GM12878 (cell line): Measurements from ENCODE around the gene TSPAN7.

Experiments used
- FOS ChIP-seq: IDR thresholded peaks from 3 replicates; pipeline ENCODE4 v1.6.1; 2011; ENCODE audit warnings: borderline replicate concordance; ENCODE audit not compliant: insufficient read length; ENCODE audit errors: extremely low read depth
- SMC3 ChIP-seq: IDR thresholded peaks from 2 replicates; pipeline ENCODE4 v1.6.1; 2011; ENCODE audit warnings: low read length, improper control_type of control experiment, borderline replicate concordance
- TF ChIP-seq, protein P1 (sequence below), 3 experiments: IDR thresholded peaks in 2 of 3; conservative IDR thresholded peaks in 1 of 3; 2 replicates each; pipeline ENCODE4 v1.5.1; 2011; ENCODE audit warnings: low read depth in 3 of 3, low read length in 3 of 3, mild to moderate bottlenecking in 3 of 3, control low read depth in 2 of 3, moderate library complexity in 2 of 3, inconsistent platforms in 1 of 3, mixed read lengths in 1 of 3; ENCODE audit not compliant: control insufficient read depth in 2 of 3, insufficient read depth in 1 of 3; ENCODE audit errors: extremely low read depth in 1 of 3
- TF ChIP-seq, protein P2 (sequence below): IDR thresholded peaks from 2 replicates; pipeline ENCODE4 v1.6.1; 2012; ENCODE audit warnings: mild to moderate bottlenecking, low read depth, low read length

DNA sequence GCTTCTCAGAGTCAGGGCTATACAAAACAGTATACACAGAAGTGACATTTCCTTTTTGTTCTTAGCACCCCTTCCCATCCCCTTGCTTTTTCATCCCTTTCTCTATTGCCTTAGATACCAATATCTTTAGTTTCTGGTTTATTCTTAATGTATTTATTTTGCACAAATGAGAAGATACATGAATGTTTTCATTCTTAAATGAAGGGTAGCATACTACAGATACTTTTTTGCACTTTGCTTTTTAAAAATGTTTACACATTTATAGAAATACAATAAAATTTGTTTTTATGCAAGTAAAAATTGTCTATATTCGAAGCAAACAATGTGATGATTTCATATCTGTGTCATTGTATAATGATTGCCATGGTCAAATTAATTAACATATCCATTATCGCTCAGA, 33.1 kb downstream of the TSPAN7 start:
- no peak for TF ChIP-seq SMC3
- TF ChIP-seq, protein P1, sequence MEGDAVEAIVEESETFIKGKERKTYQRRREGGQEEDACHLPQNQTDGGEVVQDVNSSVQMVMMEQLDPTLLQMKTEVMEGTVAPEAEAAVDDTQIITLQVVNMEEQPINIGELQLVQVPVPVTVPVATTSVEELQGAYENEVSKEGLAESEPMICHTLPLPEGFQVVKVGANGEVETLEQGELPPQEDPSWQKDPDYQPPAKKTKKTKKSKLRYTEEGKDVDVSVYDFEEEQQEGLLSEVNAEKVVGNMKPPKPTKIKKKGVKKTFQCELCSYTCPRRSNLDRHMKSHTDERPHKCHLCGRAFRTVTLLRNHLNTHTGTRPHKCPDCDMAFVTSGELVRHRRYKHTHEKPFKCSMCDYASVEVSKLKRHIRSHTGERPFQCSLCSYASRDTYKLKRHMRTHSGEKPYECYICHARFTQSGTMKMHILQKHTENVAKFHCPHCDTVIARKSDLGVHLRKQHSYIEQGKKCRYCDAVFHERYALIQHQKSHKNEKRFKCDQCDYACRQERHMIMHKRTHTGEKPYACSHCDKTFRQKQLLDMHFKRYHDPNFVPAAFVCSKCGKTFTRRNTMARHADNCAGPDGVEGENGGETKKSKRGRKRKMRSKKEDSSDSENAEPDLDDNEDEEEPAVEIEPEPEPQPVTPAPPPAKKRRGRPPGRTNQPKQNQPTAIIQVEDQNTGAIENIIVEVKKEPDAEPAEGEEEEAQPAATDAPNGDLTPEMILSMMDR (IDR thresholded peaks at IDR 0.05 in 2 of 3, conservative IDR thresholded peaks at IDR 0.05 in 1 of 3; ENCODE audit: control insufficient read depth in 2 of 3, extremely low read depth in 1 of 3, insufficient read depth in 1 of 3, low read depth in 3 of 3, low read length in 3 of 3) = no peak
- TF ChIP-seq, protein P2, sequence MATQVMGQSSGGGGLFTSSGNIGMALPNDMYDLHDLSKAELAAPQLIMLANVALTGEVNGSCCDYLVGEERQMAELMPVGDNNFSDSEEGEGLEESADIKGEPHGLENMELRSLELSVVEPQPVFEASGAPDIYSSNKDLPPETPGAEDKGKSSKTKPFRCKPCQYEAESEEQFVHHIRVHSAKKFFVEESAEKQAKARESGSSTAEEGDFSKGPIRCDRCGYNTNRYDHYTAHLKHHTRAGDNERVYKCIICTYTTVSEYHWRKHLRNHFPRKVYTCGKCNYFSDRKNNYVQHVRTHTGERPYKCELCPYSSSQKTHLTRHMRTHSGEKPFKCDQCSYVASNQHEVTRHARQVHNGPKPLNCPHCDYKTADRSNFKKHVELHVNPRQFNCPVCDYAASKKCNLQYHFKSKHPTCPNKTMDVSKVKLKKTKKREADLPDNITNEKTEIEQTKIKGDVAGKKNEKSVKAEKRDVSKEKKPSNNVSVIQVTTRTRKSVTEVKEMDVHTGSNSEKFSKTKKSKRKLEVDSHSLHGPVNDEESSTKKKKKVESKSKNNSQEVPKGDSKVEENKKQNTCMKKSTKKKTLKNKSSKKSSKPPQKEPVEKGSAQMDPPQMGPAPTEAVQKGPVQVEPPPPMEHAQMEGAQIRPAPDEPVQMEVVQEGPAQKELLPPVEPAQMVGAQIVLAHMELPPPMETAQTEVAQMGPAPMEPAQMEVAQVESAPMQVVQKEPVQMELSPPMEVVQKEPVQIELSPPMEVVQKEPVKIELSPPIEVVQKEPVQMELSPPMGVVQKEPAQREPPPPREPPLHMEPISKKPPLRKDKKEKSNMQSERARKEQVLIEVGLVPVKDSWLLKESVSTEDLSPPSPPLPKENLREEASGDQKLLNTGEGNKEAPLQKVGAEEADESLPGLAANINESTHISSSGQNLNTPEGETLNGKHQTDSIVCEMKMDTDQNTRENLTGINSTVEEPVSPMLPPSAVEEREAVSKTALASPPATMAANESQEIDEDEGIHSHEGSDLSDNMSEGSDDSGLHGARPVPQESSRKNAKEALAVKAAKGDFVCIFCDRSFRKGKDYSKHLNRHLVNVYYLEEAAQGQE = no peak
- TF ChIP-seq FOS = no peak
